HG03196 (cell line): ENCODE results near the gene GALNT13.

Experiments used
- ATAC-seq: cut with Tn5 transposase; IDR thresholded peaks from one replicate; pipeline ENCODE4 v1.9.1; 2021; ENCODE audit not compliant: unreplicated experiment

Gene GALNT13

DNA sequence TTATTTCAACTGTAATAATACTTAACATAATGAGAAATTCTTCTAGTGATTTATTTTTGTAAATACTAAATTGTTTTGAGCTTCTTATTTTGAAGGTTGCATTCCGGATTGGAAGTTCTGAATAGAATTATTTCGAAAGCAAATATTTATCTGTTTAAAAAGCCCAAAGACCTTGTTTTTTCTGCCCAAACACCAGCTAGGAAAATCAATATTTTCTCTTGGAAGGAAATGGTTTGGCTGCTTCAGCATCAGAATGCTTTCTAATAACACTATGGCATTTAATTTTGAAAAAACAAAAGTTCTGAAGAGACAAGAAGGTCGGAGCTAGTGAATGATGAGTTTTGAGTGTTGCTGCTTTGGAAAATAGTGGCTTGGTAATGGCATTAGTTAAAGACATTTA is 522.9 kb downstream of the GALNT13 start:
- ATAC-seq = no peak

DNA sequence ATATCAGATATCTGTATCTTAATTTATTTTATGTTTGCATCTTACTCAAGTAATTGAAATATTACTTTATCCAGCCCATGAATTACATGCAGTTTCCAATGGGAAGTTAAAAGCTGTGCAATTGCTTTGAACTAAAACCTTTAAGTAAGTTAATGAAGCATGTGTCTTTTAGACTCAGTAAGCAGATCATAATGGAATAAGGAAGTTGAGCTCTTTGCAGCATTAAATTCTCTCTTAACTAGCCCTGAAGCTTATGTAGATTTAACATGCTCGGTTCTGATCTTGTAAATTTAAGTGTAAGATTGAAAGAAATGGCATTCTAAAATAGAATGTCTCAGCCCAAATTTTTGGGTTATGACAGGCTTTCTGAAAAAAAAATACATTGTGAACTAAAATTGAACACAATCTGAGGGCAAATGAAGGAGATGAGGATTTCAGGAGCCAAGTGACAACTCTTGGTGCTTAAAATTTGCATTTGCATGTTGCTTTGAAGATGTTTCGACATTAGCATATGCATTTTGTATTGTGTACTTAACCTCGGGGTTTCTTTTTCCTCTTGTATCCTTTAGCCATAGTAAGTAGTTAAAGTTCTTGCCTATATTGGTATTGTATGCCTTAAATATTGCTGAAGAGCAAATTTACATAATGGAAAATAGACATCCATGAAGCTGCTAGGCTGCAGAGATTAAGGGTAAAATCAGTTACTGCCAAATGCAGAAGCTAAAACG is 529.0 kb downstream of the GALNT13 start:
- ATAC-seq = no peak

DNA sequence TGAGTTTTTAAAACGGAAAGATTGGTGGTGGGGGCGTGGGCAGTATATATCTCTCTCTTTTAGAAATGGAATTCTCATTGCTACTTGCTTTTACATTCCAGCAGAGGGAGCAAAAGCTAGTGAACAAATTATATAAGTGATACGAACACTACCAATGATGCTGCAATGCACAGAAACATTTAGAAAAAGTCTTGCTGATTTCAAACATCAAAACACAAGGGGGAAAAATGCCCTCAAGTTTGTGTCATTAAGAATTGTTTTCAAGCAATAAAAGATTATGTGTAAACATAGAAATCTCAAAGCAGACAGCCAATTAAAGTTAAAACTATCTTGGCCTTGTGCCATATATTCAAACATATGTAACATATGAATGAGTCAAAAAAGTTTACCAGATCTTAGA is 530.5 kb downstream of the GALNT13 start:
- ATAC-seq = no peak

DNA sequence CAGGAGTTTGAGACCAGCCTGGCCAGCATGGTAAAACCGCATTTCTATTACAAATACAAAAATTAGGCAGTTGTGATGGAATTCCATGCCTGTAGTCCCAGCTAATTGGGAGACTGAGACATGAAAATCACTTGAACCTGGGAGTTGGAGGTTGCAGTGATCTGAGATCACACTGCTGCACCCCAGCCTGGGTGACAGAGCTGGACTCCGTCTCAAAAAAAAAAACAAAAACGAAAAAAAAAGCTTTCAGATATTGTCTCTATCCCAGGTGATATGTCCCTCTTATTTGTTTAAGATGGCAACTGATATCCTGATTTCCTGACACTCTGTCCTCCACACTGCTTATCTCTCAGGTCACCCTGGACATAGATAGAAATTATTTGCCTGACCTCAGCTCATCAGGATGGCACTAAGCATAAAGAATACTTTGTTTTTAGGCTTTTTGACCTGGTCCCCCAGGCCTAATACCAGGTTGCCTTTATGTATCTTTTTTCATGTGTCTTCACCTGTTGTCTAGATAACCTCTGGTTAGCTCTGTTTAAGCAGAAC is 531.6 kb downstream of the GALNT13 start:
- no peak for ATAC-seq

DNA sequence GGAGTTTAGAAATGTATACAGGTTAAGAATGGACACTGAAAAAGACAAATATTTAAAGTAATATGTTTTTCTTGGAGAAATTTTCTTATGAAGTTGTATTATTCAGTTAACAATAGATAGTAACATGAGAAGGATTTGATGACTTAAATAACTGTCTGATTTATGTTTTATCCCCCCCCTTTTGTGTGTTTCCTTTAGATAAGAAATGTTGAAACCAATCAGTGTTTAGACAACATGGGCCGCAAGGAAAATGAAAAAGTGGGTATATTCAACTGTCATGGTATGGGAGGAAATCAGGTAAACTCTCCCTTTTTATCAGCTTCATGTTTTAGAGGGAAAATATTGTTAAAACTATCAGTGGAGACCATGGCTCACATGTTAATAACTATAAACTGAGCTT is 537.1 kb downstream of the GALNT13 start:
- ATAC-seq = no peak

DNA sequence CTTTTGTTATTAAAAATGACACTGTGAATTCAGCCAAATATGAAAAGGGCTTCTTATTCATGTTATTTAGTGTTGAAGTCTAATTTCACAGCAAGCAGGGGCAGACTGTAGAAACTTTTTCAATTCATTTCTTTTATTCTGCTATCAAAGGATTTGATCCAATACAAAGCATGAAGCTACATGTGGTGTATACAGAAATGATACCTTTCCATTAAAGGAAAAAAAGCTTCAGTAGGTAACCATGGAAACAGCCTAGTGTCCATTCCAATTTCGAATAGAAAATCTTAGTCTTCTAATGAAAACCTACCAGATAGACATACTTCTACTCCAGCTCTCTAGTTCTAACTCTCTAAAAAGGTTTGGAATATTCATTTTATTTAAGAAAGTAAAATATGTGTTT is 550.5 kb downstream of the GALNT13 start:
- ATAC-seq = no peak

DNA sequence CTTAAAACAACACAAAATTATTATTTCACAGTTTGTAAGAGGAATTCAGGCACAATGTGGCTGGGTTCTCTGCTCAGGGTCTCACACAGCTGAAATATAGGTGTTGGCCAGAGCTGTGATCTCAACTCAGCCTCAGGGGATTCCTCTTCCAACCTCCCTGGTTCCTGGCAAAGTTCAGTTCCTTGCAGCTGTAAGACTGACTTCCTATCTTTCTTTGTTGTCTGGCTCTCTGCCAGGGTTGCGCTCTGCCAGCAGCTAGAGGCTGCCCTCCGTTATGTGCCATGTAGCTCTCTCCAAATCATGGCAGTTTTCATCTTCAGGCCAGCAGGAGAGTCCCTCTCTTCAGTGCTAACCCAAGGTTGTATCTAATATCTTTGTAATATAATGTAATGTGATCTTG is 554.3 kb downstream of the GALNT13 start:
- ATAC-seq = no peak

DNA sequence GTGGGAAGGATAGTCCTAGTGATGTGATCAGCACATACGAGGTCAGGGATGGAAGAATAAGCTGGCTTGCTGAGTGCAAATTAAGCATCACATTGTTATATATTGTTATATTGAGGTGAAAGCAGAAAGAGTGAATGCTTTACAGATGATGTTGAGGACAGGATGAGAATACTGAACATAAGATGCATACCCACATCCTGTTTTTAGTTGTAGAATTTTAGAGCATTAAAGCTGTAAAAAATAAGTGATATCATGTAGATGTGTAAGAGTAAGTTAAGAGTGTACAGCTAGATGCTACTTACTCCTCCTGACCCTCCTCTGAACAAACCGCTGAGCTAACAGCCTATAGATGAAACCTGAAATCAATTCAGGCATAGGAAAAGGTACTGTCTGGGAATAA is 555.7 kb downstream of the GALNT13 start:
- ATAC-seq = no peak

DNA sequence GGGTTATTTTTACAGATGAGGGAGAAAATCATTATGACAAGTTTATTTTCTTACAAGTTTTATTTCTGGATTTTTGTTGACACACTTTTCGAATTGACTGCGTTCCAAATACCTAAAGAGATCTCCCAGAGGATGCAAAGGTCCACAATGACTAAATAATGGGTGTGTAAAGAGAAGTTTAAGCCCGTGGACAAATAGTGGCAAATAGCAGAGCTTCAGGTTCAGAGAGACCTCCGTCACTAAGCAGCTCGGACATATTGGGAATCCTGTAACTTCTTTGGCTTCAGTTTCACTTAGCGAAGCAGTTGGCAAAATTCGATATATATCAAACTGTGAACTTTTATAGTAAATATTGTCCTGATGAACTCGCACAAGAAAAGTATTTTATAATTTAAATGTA is 556.3 kb downstream of the GALNT13 start:
- ATAC-seq = no peak

DNA sequence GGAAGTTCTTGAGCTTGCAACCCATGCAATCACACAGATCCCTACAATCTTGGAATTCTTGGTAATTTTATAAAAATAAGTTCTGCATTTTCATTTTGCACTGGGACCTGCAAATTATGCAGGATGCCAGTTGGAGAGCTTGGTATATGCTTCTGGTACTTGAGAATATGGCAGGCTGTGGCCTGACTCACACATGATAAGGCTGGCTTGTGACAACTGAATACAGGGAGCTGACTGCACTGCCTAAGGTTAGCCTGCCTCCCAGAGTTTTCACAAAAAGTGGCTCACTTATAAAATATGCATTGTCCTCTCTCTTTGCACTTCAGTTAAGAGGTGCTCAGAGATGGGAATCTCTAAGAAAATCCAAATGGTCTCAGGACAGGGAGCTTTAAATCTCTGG is 561.3 kb downstream of the GALNT13 start:
- no peak for ATAC-seq

DNA sequence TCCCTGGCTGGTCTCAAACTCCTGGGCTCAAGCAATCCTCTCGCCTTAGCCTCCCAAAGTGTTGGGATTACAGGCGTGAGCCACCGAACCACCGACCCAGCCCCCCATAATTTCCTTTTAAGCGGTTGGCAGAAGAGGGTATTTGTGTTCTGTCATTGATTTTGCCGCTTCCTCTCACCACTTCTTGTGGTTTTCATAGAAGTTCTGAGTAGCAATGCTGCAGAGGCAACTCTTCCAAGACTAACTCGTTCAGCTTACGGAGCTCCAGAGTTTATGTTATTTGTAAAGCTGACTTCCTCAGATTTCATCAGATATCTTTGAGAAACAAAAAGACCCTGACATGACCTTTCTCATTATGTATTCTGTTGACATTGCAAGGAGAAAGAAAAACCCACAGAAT is 565.4 kb downstream of the GALNT13 start:
- ATAC-seq = no peak

DNA sequence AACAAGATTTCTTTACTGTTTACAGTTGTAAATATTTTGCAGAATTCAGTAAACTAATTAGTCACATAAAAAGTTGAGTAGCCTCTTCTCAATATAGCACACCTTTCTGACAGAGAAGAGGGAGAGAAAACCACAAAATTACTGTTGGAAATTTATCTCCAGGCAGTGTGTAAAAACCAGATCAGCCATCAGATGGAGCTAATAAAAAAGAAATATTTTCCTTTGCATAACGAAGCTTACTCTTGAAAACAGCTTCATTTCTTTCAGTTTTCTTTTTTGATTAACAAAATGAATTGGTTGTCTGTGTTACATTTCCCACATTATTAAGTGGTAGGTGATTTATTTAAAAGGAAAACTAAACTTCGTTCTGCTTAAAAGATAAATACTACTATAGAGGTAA is 567.4 kb downstream of the GALNT13 start:
- no peak for ATAC-seq

DNA sequence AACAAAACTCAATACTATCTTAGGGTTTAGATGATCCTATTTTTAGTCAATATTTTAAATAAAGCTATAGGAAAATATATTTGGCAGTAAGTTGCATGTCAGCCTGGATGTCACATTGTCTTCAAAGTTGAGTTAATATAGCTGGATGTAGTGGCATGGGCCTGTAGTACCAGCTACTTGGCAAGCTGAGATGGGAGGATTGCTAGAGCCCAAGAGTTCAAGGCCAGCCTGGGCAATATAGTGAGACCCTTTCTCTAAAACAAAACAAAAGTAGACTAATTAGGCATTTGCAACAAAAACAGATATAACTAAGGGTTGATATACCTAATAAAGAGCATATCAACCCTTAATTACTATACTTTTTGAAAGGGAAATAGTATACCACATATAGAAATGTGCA is 572.2 kb downstream of the GALNT13 start:
- ATAC-seq = no peak

DNA sequence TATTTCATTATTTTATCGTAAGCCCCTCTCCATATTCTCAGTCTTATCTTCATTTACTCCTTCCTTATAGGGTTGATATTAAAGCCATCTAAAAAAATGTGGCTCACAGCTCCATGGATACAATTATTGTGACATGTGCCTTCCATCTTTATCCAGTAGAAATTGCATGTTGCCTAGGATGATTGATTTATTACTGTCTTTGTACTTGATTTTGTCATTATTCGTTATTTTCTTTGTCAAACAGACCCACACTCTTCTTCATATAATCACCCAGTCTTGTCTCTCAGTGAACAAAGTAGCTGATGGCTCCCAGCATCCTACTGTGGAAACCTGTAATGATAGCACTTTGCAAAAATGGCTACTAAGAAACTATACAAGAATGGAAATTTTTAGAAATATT is 574.6 kb downstream of the GALNT13 start:
- no peak for ATAC-seq

DNA sequence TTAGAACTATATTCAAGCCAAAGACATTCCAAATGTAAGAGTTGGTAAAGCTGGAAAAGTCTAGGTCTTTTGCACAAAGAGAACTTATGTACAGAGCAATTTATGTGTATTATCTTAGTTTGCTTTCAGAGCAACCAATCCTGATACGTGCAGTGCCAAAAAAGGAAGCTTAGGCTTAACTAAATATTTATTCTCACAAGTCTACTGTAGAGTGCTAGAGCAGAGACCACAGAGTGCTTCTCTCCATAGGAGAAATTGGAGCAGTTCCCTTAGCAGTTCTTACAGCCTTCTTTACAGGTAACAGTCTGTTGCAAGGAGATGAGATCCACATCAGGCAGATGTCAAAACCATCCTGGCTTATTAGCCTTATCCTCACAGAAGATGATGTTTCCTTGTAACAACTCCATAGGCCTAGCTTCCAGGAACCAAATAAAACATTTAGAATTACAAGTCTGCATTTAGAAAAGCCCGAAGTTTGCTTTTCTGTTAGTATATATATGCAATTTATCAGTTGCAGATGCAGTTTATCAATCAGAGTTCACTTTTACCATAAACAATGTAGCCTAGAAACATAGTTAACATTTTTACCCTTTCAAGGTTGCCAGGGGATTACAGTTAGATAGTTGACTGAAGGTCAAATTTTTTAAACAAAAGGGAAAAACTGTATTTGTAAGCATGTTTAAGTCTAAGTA is 576.2 kb downstream of the GALNT13 start:
- ATAC-seq = no peak

DNA sequence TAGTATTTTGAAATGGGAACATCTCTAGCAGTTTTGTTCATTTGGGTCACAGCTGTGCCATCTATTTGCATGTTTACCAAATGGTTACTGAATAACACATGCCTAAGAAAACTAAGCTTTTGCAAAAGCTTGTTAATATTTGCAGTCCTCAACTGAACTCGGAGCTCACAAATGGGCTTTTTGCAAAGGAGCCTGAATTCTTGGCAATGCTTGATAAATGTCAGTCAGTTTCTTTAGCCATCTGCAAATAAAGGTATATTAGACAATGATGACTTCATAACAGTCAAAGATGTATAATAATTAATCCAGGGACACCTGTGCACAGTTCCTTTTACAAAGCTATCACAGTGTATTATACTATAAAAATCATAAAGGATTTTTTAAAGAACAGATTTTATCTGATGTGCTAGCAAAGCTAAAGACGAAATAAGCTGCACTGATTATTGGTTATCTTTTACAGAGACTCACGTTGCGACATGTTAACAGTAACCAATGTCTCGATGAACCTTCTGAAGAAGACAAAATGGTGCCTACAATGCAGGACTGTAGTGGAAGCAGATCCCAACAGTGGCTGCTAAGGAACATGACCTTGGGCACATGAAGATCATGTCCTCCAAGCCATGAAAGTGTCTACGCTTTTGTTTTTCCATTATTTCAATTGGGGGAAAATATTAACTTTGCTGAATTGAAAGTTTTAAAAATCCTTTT is 578.4 kb downstream of the GALNT13 start:
- no peak for ATAC-seq

DNA sequence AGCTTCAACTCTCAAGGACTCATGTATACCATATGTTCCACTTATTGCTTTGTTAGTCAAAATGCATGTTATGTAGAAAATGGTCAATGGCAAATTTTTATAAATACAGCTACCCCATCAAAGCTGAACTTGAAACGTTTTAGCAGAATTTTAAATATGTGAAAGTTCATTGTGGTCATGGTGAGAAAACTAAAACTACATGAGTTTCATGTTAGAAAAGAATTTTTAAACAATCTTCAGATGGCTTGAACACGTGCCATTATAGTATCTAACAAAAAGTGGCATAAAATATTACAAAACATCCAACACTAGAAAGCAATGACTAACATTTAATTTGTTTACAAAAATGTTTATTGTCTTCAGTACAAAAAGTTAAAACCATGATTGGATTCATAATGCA is 580.7 kb downstream of the GALNT13 start:
- no peak for ATAC-seq

DNA sequence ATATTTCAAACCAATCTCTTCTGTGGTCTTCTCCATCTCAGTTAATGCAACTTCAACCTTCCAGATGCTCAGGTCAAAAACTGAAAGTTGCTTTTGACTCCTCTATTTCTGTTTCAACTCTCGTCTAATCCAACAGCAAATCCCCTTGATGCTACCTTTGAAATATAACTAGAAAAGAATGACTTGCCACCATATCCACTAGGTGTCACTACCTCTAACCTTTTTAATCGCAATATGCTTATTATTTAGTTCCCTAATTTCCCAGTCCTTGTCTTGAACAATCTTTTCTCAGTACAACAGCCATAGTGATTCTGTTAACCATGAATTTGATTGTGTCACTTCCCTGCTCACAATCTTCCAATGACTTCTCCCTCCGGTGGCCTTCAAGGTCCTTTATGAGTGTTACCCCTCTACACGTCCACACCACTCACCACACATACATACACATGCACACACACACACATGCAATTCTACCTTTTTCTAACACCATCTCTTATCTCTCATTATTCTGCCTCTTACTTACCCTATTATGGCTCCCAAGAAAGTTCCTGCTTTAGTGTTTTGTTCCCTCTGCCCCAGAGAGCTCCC is 581.3 kb downstream of the GALNT13 start:
- no peak for ATAC-seq

DNA sequence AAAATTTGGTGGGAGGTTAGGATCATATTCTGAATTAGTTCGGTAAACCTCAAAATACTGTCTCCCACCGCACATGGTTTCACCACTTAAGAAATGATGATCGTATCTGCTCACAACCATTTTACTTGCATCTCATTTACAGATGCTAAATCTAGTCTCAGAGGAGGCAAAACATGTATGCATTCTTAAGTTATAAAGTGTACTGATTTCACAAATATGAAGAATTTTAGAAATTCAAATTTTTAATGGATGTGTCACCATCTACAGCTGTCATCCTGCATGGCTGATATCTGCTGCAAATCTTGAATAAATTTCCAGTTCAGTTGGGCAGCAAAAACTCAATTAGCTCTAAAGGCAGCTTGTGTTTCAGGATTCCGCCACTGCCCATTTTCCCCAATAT is 583.4 kb downstream of the GALNT13 start:
- no peak for ATAC-seq

DNA sequence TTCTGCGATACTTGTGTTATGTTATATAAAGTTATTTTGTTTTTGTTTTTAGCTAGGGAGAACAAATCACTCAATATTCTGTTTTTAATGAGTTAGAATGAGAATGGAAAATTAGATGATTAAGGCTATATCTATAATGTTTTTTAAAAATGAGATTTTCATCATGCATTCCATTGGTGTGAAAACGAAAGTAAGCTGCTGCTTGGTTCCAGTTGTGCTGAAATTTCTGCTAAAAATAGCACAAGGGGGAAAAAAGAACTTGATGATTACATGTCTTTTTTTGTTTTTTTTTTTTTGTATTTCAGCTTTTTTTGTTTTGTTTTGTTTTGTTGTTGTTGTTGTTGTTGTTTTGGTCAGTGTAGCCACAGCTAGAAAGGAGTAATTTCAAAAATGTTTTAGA is 584.1 kb downstream of the GALNT13 start:
- ATAC-seq = no peak

DNA sequence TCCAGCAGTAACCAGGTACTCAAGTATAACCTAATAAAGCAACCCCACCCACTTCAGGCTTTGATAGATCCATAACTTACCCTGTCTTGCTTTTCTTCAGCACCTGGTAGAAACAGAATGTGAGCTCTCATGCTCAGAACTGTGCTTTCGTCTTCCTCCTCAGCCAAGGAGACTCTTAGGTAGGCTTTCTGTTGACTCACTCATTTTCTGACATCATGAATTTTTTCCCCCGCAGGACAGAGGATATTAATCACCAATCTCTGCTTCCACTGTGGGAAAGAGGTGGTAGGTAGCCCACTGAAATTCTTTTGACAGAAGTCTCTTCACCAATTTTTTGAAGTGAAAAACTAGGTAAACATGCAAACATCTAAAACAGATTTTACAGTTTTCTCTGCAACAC is 585.6 kb downstream of the GALNT13 start:
- no peak for ATAC-seq

DNA sequence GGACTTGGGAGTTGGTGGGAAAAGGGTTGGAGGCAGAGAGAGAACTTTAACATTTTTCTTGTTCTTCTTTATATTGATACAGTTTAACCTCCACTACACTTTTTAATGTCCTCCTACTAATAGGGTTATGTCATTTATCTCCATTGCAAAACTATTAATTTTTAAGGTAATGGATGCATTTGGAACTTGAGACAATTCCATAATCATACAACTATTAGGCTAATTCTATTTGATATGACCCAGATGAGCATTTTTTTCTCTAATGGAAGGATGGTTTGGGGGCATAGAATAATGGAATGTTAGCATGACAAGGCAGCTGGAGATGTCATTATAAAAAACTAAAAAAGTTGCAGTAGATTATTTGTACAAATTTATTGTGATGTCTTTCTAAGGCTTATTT is 587.6 kb downstream of the GALNT13 start:
- ATAC-seq = no peak
